ENCODE measurements around the gene ZMIZ1. TPM values are rescaled to one million over a fixed set of nuclear protein-coding genes. Genes with fewer than 3 reads are reported as not detected.

The ZMIZ1 gene
- total RNA-seq, 1 donor from 2014 or later, result 173 TPM

GRCh38 chr10:79045566-79046175 is 23.1 kb upstream of the ZMIZ1 start:
- Mint-ChIP-seq H3K9me3 (peaks cover 10% of the 10 kb centered on the region), H3K4me1 (peaks cover 12% of the 10 kb centered on the region), H3K27ac (no peak overlapping the region), H3K36me3 (peaks cover 2% of the 10 kb centered on the region), H3K4me3 (no peak overlapping the region), H3K27me3 (ENCODE audit: low read depth) (no peaks in the 10 kb centered on the region)
- no peak for DNase-seq (ENCODE audit: low spot score in 2 of 2, unreplicated experiment in 2 of 2)
- no peak for TF ChIP-seq CTCF (IDR thresholded peaks at IDR 0.05; ENCODE audit: unreplicated experiment)

DNA sequence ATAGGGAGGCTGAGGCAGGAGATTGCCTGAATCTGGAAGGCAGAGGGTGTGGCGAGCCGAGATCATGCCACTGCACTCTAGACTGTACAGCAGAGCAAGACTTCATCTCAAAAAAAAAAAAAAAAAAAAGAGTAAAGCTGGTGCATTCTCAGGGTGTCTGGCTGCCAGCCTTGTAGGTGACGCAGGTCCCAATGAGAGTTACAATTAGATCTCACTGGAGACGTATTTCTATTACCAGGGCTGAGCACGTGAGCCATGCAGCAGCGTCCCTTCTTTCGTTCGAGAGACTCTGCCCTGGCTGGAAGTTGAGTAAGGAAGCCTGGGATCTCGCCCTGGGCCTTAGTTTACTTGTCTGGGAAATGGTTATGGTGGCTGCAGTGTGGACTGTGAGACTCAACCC is 22.4 kb upstream of the ZMIZ1 start:
- no peak for DNase-seq (ENCODE audit: low spot score in 2 of 2, unreplicated experiment in 2 of 2)
- Mint-ChIP-seq H3K27ac (no peak overlapping the region), H3K4me1 (peaks cover 15% of the 10 kb centered on the region), H3K9me3 (peaks cover 10% of the 10 kb centered on the region), H3K27me3 (ENCODE audit: low read depth) (no peaks in the 10 kb centered on the region), H3K36me3 (peaks cover 2% of the 10 kb centered on the region), H3K4me3 (no peak overlapping the region)
- no peak for TF ChIP-seq CTCF (IDR thresholded peaks at IDR 0.05; ENCODE audit: unreplicated experiment)

DNA sequence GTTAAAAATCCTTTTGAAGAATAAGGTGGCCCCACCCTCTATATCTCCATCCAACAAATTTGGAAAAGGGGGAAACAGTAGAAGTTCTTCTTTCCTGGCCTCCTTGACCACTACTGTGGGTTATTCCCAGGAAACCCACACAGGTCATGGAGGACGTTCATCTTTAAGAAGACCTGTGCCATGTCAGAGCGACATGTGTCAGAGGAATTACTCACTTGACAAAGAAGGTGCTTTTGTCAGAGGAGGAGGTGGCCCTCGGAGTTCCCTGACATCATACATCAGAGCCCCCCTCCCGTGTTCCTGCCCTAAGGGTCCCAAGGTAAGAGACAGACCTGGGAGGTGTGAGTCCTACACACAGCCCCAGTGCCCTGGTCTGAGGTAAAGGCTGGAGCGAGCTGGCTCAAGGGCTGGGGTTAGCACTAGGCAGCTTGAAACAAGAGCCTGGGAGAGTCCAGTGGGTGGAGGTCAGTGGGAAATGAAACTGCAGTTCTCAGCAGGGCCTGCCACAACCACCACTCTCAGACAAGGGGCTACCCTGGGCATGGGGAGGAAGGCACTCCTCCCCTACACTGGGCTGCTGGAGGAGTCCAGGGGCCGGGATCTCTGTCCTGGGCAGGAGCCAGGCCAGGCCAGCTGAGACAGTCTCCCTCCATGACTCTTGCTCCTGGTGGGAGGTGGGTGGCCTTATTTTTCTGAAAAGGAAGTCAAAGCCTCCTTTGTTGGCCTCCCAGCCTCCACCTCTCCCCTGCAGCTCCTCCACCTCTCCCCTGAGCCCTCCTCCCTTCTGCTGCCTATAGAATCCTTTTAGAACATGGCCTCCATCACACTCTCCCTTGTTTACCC is 21.8 kb upstream of the ZMIZ1 start:
- Mint-ChIP-seq H3K9me3 (peaks cover 10% of the 10 kb centered on the region), H3K36me3 (peaks cover 2% of the 10 kb centered on the region), H3K4me3 (no peak overlapping the region), H3K4me1 (peaks cover 22% of the 10 kb centered on the region), H3K27ac (no peak overlapping the region), H3K27me3 (ENCODE audit: low read depth) (no peaks in the 10 kb centered on the region)
- TF ChIP-seq CTCF (IDR thresholded peaks at IDR 0.05; ENCODE audit: unreplicated experiment), result no peak
- DNase-seq (ENCODE audit: low spot score in 2 of 2, unreplicated experiment in 2 of 2), result no peak

DNA sequence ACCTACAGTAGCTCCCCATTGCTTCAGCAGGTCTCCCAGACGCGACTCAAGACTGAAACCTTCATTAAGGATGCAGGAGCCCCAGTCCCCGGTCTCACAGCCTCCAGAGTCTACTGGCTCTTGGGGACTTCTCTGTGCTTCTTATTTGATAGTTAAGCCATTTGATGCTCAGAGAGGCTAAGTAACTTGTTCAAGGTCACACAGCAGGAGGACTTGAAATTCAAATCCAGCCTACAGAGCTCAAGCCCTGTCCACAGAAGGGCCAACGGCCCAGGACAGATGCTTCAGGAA is 21.2 kb upstream of the ZMIZ1 start:
- no peak overlapping the region for H3K27ac Mint-ChIP-seq
- DNase-seq (ENCODE audit: low spot score in 2 of 2, unreplicated experiment in 2 of 2), result no peak
- no peaks in the 10 kb centered on the region for H3K27me3 Mint-ChIP-seq (ENCODE audit: low read depth)
- peaks cover 2% of the 10 kb centered on the region for H3K36me3 Mint-ChIP-seq
- H3K4me3 Mint-ChIP-seq, result no peak overlapping the region
- no peak for TF ChIP-seq CTCF (IDR thresholded peaks at IDR 0.05; ENCODE audit: unreplicated experiment)
- H3K9me3 Mint-ChIP-seq, result peaks cover 4% of the 10 kb centered on the region
- H3K4me1 Mint-ChIP-seq, result peaks cover 27% of the 10 kb centered on the region

GRCh38 chr10:79047875-79048638 is 20.7 kb upstream of the ZMIZ1 start:
- no peak for TF ChIP-seq CTCF (IDR thresholded peaks at IDR 0.05; ENCODE audit: unreplicated experiment)
- peaks cover 27% of the 10 kb centered on the region for H3K4me1 Mint-ChIP-seq
- H3K36me3 Mint-ChIP-seq, result no peaks in the 10 kb centered on the region
- no peak overlapping the region for H3K4me3 Mint-ChIP-seq
- DNase-seq (ENCODE audit: low spot score in 2 of 2, unreplicated experiment in 2 of 2), result no peak
- H3K9me3 Mint-ChIP-seq, result no peaks in the 10 kb centered on the region
- H3K27ac Mint-ChIP-seq, result peak overlapping the region; percentile 47
- no peaks in the 10 kb centered on the region for H3K27me3 Mint-ChIP-seq (ENCODE audit: low read depth)

All from mesothelial cell of epicardium (in vitro differentiated cells).